Keratinocyte (primary cell): ENCODE measurements around the gene ZBTB24. TPM values are rescaled to one million over a fixed set of nuclear protein-coding genes. Genes with fewer than 3 reads are reported as not detected.

Source experiments
- DNase-seq: peaks from one replicate; pipeline ENCODE4 v3.0.0-alpha.2; 2011; ENCODE audit warnings: low read depth, missing footprints, low spot score
- FAIRE-seq: peaks from 2 replicates; lab custom pipeline; 2011; peaks lifted over from hg19 to GRCh38; lab: Jason Lieb, UNC
- H2AFZ ChIP-seq: 2 replicates; pipeline ENCODE4 v1.6.0; 2012; ENCODE audit warnings: low read length, control low read depth, inconsistent platforms; ENCODE audit not compliant: control insufficient read depth
- H3K27ac ChIP-seq: 2 replicates; pipeline ENCODE4 v1.5.1; 2011; ENCODE audit warnings: low read length; ENCODE audit not compliant: control insufficient read depth, insufficient read depth
- H3K27me3 ChIP-seq: 3 replicates; pipeline ENCODE4 v1.6.0; 2011; ENCODE audit warnings: low read length; ENCODE audit not compliant: control insufficient read depth, insufficient read depth; ENCODE audit errors: extremely low read depth
- H3K36me3 ChIP-seq, 2 experiments: 2 replicates in 1 of 2; 3 replicates in 1 of 2; pipeline ENCODE4 v1.5.1; 2011; ENCODE audit warnings: low read length in 2 of 2, mild to moderate bottlenecking in 1 of 2; ENCODE audit not compliant: control insufficient read depth in 2 of 2, insufficient read depth in 2 of 2; ENCODE audit errors: extremely low read depth in 1 of 2
- H3K4me1 ChIP-seq: 3 replicates; pipeline ENCODE4 v1.5.1; 2011; ENCODE audit warnings: low read length; ENCODE audit not compliant: control insufficient read depth, insufficient read depth; ENCODE audit errors: extremely low read depth
- H3K4me2 ChIP-seq: 3 replicates; pipeline ENCODE4 v1.6.0; 2011; ENCODE audit warnings: low read depth, low read length; ENCODE audit not compliant: control insufficient read depth, insufficient read depth; ENCODE audit errors: extremely low read depth
- H3K4me3 ChIP-seq, 3 experiments: fragments of 200-600 bp in 1 of 3; sonication (generic) in 1 of 3; 2 replicates in 2 of 3; 3 replicates in 1 of 3; pipeline ENCODE4 v1.5.1; 2011 to 2016; ENCODE audit warnings: low read length in 3 of 3, mild to moderate bottlenecking in 3 of 3, control low read depth in 2 of 3, inconsistent platforms in 1 of 3, low read depth in 1 of 3, mixed read lengths in 1 of 3, mixed run types in 1 of 3, moderate library complexity in 1 of 3; ENCODE audit not compliant: control insufficient read depth in 2 of 3, insufficient read depth in 2 of 3; ENCODE audit errors: extremely low read depth in 1 of 3
- H3K79me2 ChIP-seq: 2 replicates; pipeline ENCODE4 v1.6.0; 2012; ENCODE audit warnings: low read length; ENCODE audit not compliant: control insufficient read depth, insufficient read depth
- H3K9ac ChIP-seq: 3 replicates; pipeline ENCODE4 v1.6.0; 2011; ENCODE audit warnings: low read length; ENCODE audit not compliant: control insufficient read depth, insufficient read depth; ENCODE audit errors: extremely low read depth
- H3K9me1 ChIP-seq: 3 replicates; pipeline ENCODE4 v1.6.0; 2011; ENCODE audit warnings: low read length; ENCODE audit not compliant: control insufficient read depth, insufficient read depth; ENCODE audit errors: extremely low read depth
- H3K9me3 ChIP-seq: 2 replicates; pipeline ENCODE4 v1.5.1; 2012; ENCODE audit warnings: low read depth, low read length; ENCODE audit not compliant: control insufficient read depth
- H4K20me1 ChIP-seq: 3 replicates; pipeline ENCODE4 v1.6.0; 2011; ENCODE audit warnings: low read length; ENCODE audit not compliant: control insufficient read depth, insufficient read depth; ENCODE audit errors: extremely low read depth
- CTCF ChIP-seq, 3 experiments: IDR thresholded peaks in 1 of 3; conservative IDR thresholded peaks in 1 of 3; optimal IDR thresholded peaks in 1 of 3; 2 replicates in 2 of 3; 3 replicates in 1 of 3; pipeline versions ENCODE3 to v1.5.1; 2011; ENCODE audit warnings: low read length in 3 of 3, mild to moderate bottlenecking in 3 of 3, moderate library complexity in 2 of 3, control low read depth in 1 of 3, inconsistent platforms in 1 of 3; ENCODE audit not compliant: insufficient read depth in 2 of 3; ENCODE audit errors: extremely low read depth in 1 of 3
- EZH2 ChIP-seq: IDR thresholded peaks from one replicate; pipeline ENCODE4 v1.6.1; 2012; ENCODE audit warnings: inconsistent platforms, mild to moderate bottlenecking, low read length, moderate library complexity
- dilution Hi-C: fragments of 300-500 bp; cut with MboI; formaldehyde crosslinking; loops from one replicate; pipeline ENCODE4 v1.7.0; 2020; ENCODE audit warnings: low sequenced_read_pairs; ENCODE audit not compliant: extremely low pct_ligation_motif_present
- polyA plus RNA-seq, 5 experiments: library from polyadenylated mRNA; depleted of rRNA in 3 of 5; stranded (reverse) in 3 of 5; stranded (forward) in 1 of 5; unstranded in 1 of 5; fragments of >200 nt; gene quantifications; 1 replicate in 1 of 5; 2 replicates in 3 of 5; 3 replicates in 1 of 5; pipeline versions ENCODE4 v1.2.1 to v1.2.3, GENCODE V29; 2011 to 2012; ENCODE audit warnings: missing spikeins in 2 of 5, low read depth in 1 of 5, low replicate concordance in 1 of 5

ZBTB24 gene
- polyA plus RNA-seq, 1 donor (not counting 4 experiments of a cell fraction or from before 2014, with no cell fraction given): 4.6 TPM

GRCh38 chr6:109513571-109514071 is 30.6 kb upstream of the ZBTB24 start:
- Histone ChIP-seq H3K9me1 (no peaks in the 10 kb centered on the region), H3K4me3 (no peak overlapping the region), H3K4me2 (no peak overlapping the region), H3K27ac (no peak overlapping the region), H4K20me1 (no peaks in the 10 kb centered on the region), H3K4me1 (no peaks in the 10 kb centered on the region), H3K9me3 (no peaks in the 10 kb centered on the region), H3K79me2 (no peaks in the 10 kb centered on the region), H2AFZ (no peak overlapping the region), H3K36me3 (no peaks in the 10 kb centered on the region), H3K27me3 (no peaks in the 10 kb centered on the region), H3K9ac (no peak overlapping the region)
- FAIRE-seq (no peak), DNase-seq (no peak)
- TF ChIP-seq CTCF (optimal IDR thresholded peaks at IDR 0.05 in 1 of 3, IDR thresholded peaks at IDR 0.05 in 1 of 3, conservative IDR thresholded peaks at IDR 0.05 in 1 of 3; ENCODE audit: extremely low read depth in 1 of 3, insufficient read depth in 2 of 3, low read length in 3 of 3) (no peak), EZH2 (no peak)
- dilution Hi-C loops: no loop called here

GRCh38 chr6:109512271-109512817 is 29.3 kb upstream of the ZBTB24 start:
- no peaks in the 10 kb centered on the region for H3K4me1 ChIP-seq
- no peak for DNase-seq
- dilution Hi-C loops: no loop called here
- H3K9ac ChIP-seq: no peak overlapping the region
- no peak for TF ChIP-seq CTCF (optimal IDR thresholded peaks at IDR 0.05 in 1 of 3, IDR thresholded peaks at IDR 0.05 in 1 of 3, conservative IDR thresholded peaks at IDR 0.05 in 1 of 3; ENCODE audit: extremely low read depth in 1 of 3, insufficient read depth in 2 of 3, low read length in 3 of 3)
- TF ChIP-seq EZH2: no peak
- no peak overlapping the region for H2AFZ ChIP-seq
- H3K79me2 ChIP-seq: no peaks in the 10 kb centered on the region
- no peaks in the 10 kb centered on the region for H3K9me3 ChIP-seq
- no peak overlapping the region for H3K4me2 ChIP-seq
- no peaks in the 10 kb centered on the region for H4K20me1 ChIP-seq
- FAIRE-seq: no peak
- H3K27me3 ChIP-seq: no peaks in the 10 kb centered on the region
- H3K4me3 ChIP-seq: no peak overlapping the region
- H3K9me1 ChIP-seq: no peaks in the 10 kb centered on the region
- no peaks in the 10 kb centered on the region for H3K36me3 ChIP-seq
- no peak overlapping the region for H3K27ac ChIP-seq
